Skeletal muscle tissue (tissue), 4 donors: Measurements from ENCODE around the gene ZNF286A. TPM values are rescaled to one million over a fixed set of nuclear protein-coding genes. Genes with fewer than 3 reads are reported as not detected.
"Not testable (repeated sequence)": the region's sequence is repeated elsewhere in the genome, so short reads cannot be mapped to it uniquely, and the experiment has no call there.

ENCODE experiments used
- H3K27ac ChIP-seq: one replicate; pipeline ENCODE4 v1.7.0; 2013; ENCODE audit warnings: mild to moderate bottlenecking, low read depth, low read length, inconsistent platforms
- H3K27me3 ChIP-seq, 3 donors: one replicate each; pipeline ENCODE4 v1.7.0; 2013; ENCODE audit warnings: low read length in 3 of 3; ENCODE audit not compliant: control insufficient read depth in 3 of 3, insufficient read depth in 3 of 3
- H3K36me3 ChIP-seq, 3 donors: one replicate each; pipeline ENCODE4 v1.7.0; 2013; ENCODE audit warnings: low read length in 3 of 3; ENCODE audit not compliant: control insufficient read depth in 3 of 3, insufficient read depth in 3 of 3
- H3K4me1 ChIP-seq, 3 donors: one replicate each; pipeline ENCODE4 v1.7.0; 2013; ENCODE audit warnings: low read length in 3 of 3, mild to moderate bottlenecking in 3 of 3; ENCODE audit not compliant: control insufficient read depth in 3 of 3, insufficient read depth in 3 of 3
- H3K4me3 ChIP-seq, 3 donors: one replicate each; pipeline ENCODE4 v1.7.0; 2013; ENCODE audit warnings: low read length in 3 of 3
- H3K9ac ChIP-seq, 3 donors: one replicate each; pipeline ENCODE4 v1.7.0; 2013; ENCODE audit warnings: low read length in 3 of 3, mild to moderate bottlenecking in 3 of 3, moderate library complexity in 2 of 3, low read depth in 1 of 3
- H3K9me3 ChIP-seq, 3 donors: one replicate each; pipeline ENCODE4 v1.7.0; 2013; ENCODE audit warnings: low read length in 3 of 3; ENCODE audit not compliant: control insufficient read depth in 3 of 3
- total RNA-seq: library from RNA; depleted of rRNA; stranded (reverse); fragments of >200 nt; gene quantifications from one replicate; pipeline ENCODE4 v1.2.3, GENCODE V29; 2014
- donor health status: Osteomylitis.

The ZNF286A gene
- total RNA-seq, 1 donor from 2014 or later: 19.3 TPM

GRCh38 chr17:15683824-15684478, 15.6 kb upstream of the ZNF286A start, which contains the start of gene TRIM16:
TSS of gene TRIM16 (minus strand) at chr17:15684311. CDS start at chr17:15651609, 32,702 bp downstream.
- H3K36me3 ChIP-seq, H3K4me1 ChIP-seq, H3K9me3 ChIP-seq, H3K27me3 ChIP-seq: not testable (repeated sequence)
- Histone ChIP-seq H3K4me3 (peak within 1 kb of the TSS; percentile 61 to 86 (median 81)), H3K27ac (peak within 1 kb of the TSS; percentile 6), H3K9ac (peak within 1 kb of the TSS; percentile 76 to 84 (median 79))

DNA sequence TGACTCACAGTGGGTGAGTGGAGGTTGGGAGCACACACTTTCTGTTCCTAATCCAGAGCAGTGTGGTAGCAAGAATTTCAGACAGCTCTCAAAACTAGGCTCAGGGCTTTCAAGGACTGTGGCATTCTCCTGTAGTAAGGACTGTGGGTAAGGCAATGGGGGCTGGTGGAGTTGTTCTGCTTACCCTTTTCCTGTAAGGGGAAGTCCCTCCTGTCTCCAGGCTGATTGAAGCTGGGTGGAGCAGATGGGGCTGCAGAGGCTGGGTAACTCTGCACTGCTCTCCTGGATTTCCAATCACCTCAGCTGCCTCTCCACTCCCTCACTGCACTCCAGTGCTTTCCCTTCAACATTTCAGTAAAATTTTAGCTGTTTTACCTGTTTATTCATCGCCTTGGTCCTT, 12.1 kb upstream of the ZNF286A start:
- H3K4me1 ChIP-seq, H3K36me3 ChIP-seq, H3K9me3 ChIP-seq, H3K4me3 ChIP-seq, H3K9ac ChIP-seq, H3K27me3 ChIP-seq, H3K27ac ChIP-seq: not testable (repeated sequence)

DNA sequence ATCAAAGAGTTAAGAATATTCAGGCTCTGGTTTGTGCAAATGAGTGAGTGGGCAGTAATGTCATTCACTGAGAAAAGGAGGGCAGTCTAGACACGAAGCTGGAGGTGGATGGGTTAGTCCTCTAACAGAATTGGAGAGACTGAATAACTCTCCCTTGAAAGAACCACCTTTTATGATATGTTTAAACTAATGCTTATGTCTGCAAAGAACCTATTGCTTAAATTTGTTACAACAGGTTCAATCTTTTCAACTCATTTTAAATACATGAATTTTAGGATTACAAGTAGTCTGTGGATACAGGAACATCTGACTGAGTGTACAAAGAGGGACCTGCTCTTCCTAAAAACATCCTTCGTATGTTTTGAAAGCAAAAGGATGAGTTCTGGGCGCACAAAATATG, 585 bp upstream of the ZNF286A start:
- not testable (repeated sequence) for H3K27me3 ChIP-seq, H3K9me3 ChIP-seq, H3K27ac ChIP-seq, H3K4me1 ChIP-seq, H3K36me3 ChIP-seq
- Histone ChIP-seq H3K9ac (peak overlapping the region in 2 of 3 donors; percentile 50 to 70), H3K4me3 (peak overlapping the region; percentile 77 to 85 (median 82))

DNA sequence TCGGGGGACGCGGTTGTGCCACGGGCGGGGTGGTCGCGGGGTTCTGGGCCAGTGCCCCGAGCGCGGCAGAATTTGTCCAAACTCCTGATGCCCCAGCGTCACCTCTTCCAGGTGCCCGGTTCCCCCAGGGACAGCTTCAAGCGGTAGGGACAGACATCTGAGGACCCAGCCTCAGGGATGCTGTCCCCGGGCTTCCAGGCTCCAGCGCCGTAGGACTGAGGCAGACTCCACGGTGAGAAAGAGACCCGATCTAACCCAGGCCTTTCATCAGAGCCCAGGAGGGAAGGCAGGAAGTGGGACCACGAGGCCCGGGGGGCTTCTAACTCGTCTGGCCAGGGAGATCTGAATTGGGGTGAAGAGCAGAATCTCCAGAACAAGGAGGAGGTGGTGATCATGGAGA, 385 bp downstream of the ZNF286A start:
- H3K9ac ChIP-seq: peak overlapping the region in 2 of 3 donors; percentile 33 to 50
- H3K36me3 ChIP-seq, H3K9me3 ChIP-seq, H3K27me3 ChIP-seq, H3K4me1 ChIP-seq: not testable (repeated sequence)
- H3K4me3 ChIP-seq: peak overlapping the region; percentile 77 to 85 (median 82)
- H3K27ac ChIP-seq: peak overlapping the region; percentile 19

- H3K27ac ChIP-seq, H3K4me3 ChIP-seq, H3K9ac ChIP-seq, H3K4me1 ChIP-seq, H3K27me3 ChIP-seq, H3K9me3 ChIP-seq: not testable (repeated sequence)
- H3K36me3 ChIP-seq: peaks cover 6 to 11% (median 10%) of the 10 kb centered on the region in 3 donors
Measured at GRCh38 chr17:15704239-15704638, 4.7 kb downstream of the ZNF286A start.

DNA sequence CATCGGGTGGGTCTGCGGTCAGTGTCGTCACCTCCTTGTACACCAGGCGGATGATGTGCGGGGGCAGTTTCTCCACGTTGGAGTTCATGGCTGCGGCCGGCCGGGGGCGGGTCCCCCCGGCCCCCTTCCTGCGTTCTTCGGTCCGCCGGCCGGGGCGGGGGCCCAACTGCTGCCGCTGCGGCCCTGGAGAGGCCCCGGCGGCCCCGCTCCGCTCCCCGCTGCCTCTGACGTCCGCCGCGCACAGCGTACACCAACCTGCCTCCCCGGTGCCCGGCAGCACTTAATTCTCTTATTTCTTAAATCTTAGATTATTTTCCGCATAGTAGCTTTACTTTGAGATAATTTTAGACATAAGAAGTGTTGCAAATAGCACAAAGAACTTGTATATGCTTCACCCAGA, 5.3 kb downstream of the ZNF286A start:
- H3K9me3 ChIP-seq, H3K4me3 ChIP-seq, H3K4me1 ChIP-seq, H3K27me3 ChIP-seq, H3K9ac ChIP-seq, H3K27ac ChIP-seq: not testable (repeated sequence)
- peaks cover 6 to 11% (median 10%) of the 10 kb centered on the region in 3 donors for H3K36me3 ChIP-seq

GRCh38 chr17:15708879-15709278, 9.3 kb downstream of the ZNF286A start:
- not testable (repeated sequence) for H3K9ac ChIP-seq, H3K27ac ChIP-seq, H3K27me3 ChIP-seq, H3K4me3 ChIP-seq, H3K9me3 ChIP-seq, H3K4me1 ChIP-seq
- H3K36me3 ChIP-seq: peaks cover 6 to 11% (median 10%) of the 10 kb centered on the region in 3 donors

GRCh38 chr17:15716601-15717563, 17.3 kb downstream of the ZNF286A start:
- H3K36me3 ChIP-seq, H3K4me1 ChIP-seq, H3K27me3 ChIP-seq, H3K9me3 ChIP-seq, H3K9ac ChIP-seq, H3K27ac ChIP-seq: not testable (repeated sequence)
- peak overlapping the region in 1 of 3 donors; percentile 41 for H3K4me3 ChIP-seq

GRCh38 chr17:15730535-15730934, 31.0 kb downstream of the ZNF286A start:
- H3K36me3 ChIP-seq, H3K4me1 ChIP-seq, H3K27me3 ChIP-seq, H3K27ac ChIP-seq, H3K4me3 ChIP-seq, H3K9me3 ChIP-seq, H3K9ac ChIP-seq: not testable (repeated sequence)

DNA sequence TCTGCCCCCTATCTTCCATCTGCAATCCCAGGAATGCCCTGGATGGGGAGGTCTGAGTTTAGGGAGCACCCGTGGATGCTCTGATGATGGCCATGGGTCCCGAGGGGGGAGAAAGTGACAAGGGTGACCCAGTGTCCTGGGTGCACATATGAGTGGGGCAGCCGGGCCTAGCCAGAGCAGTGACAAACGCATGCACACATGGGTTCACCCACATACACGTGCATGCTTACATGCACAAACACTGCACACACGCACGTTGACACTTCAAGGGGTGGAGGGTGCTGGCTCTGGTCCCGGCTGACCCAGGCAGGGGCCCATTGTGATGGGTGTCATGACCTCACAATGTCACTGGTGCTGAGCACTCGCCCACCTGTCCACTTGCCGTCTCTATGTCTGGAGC, 32.3 kb downstream of the ZNF286A start, which contains the start of gene TBC1D26:
Gene TBC1D26 (plus strand): TSS at position 384 of the 400 bp plus-strand sequence. CDS start 3,066 bp downstream, outside the sequence.
- not testable (repeated sequence) for H3K4me1 ChIP-seq, H3K4me3 ChIP-seq, H3K27ac ChIP-seq, H3K9me3 ChIP-seq, H3K27me3 ChIP-seq, H3K9ac ChIP-seq, H3K36me3 ChIP-seq
